H1 (cell line): Measurements from ENCODE around the gene ATXN7. TPM values are rescaled to one million over a fixed set of nuclear protein-coding genes. Genes with fewer than 3 reads are reported as not detected.
A peak's percentile ranks its signal among the peaks of the same experiment; 100 is the strongest.

ENCODE experiments used
- ATF3 ChIP-seq: IDR thresholded peaks from 2 replicates; pipeline ENCODE4 v1.6.1; 2011; ENCODE audit warnings: low read depth, mild to moderate bottlenecking, low read length; ENCODE audit not compliant: insufficient read depth
- BCL11A ChIP-seq, 2 experiments: IDR thresholded peaks; one replicate each; pipeline ENCODE4 v1.6.1; 2011; ENCODE audit warnings: low read depth in 2 of 2, low read length in 2 of 2, mild to moderate bottlenecking in 2 of 2
- CBX8 ChIP-seq: fragments of 300-800, 300-1000 bp; sonication (generic); IDR thresholded peaks from 2 replicates; pipeline ENCODE4 v1.7.1; 2016; ENCODE audit warnings: low read depth, low read length, borderline replicate concordance
- CEBPB ChIP-seq: IDR thresholded peaks from 2 replicates; pipeline ENCODE4 v1.6.1; 2012; ENCODE audit warnings: low read depth, low read length
- CREB1 ChIP-seq: IDR thresholded peaks from 2 replicates; pipeline ENCODE4 v1.6.1; 2012; ENCODE audit warnings: inconsistent platforms
- E2F6 ChIP-seq: IDR thresholded peaks from 2 replicates; pipeline ENCODE4 v1.6.1; 2012; ENCODE audit warnings: inconsistent platforms
- EP300 ChIP-seq, 2 experiments: IDR thresholded peaks; 1 replicate in 1 of 2; 2 replicates in 1 of 2; pipeline ENCODE4 v1.6.1; 2011 to 2012; ENCODE audit warnings: low read depth in 2 of 2, low read length in 2 of 2, mild to moderate bottlenecking in 2 of 2, borderline replicate concordance in 1 of 2, inconsistent platforms in 1 of 2, moderate library complexity in 1 of 2
- FOSL1 ChIP-seq: IDR thresholded peaks from 2 replicates; pipeline ENCODE4 v1.6.1; 2011; ENCODE audit warnings: mild to moderate bottlenecking, low read depth, low read length, moderate library complexity; ENCODE audit not compliant: insufficient read depth
- GTF2F1 ChIP-seq: IDR thresholded peaks from 2 replicates; pipeline ENCODE4 v1.6.1; 2012; ENCODE audit warnings: low read depth, low read length, improper control_type of control experiment, borderline replicate concordance
- HDAC2 ChIP-seq, 2 experiments: fragments of 300-600 bp in 1 of 2; sonication (generic) in 1 of 2; IDR thresholded peaks; 2 replicates each; pipeline ENCODE4 v1.6.1; 2011 to 2012; ENCODE audit warnings: low read depth in 2 of 2, low read length in 2 of 2, mild to moderate bottlenecking in 2 of 2, moderate library complexity in 2 of 2, borderline replicate concordance in 1 of 2, inconsistent platforms in 1 of 2
- JUN ChIP-seq: IDR thresholded peaks from 2 replicates; pipeline ENCODE4 v1.6.1; 2011; ENCODE audit warnings: low read depth, mild to moderate bottlenecking, improper control_type of control experiment, low read length
- JUND ChIP-seq: IDR thresholded peaks from 2 replicates; pipeline ENCODE4 v1.6.1; 2011; ENCODE audit warnings: mild to moderate bottlenecking, improper control_type of control experiment, low read length
- MAFK ChIP-seq: IDR thresholded peaks from 2 replicates; pipeline ENCODE4 v1.6.1; 2012; ENCODE audit warnings: low read depth, mild to moderate bottlenecking, improper control_type of control experiment, low read length
- NANOG ChIP-seq: IDR thresholded peaks from 2 replicates; pipeline ENCODE4 v1.6.1; 2011; ENCODE audit warnings: low read length, low read depth, mild to moderate bottlenecking, inconsistent platforms; ENCODE audit not compliant: insufficient read depth, poor library complexity, severe bottlenecking
- NRF1 ChIP-seq: IDR thresholded peaks from 2 replicates; pipeline ENCODE4 v1.6.1; 2011; ENCODE audit warnings: mild to moderate bottlenecking, low read depth, low read length, improper control_type of control experiment
- PHF8 ChIP-seq: fragments of 200-600 bp; sonication (generic); conservative IDR thresholded peaks from 2 replicates; pipeline ENCODE4 v1.7.1; 2012; ENCODE audit warnings: low read depth, mild to moderate bottlenecking, inconsistent platforms, low read length, moderate library complexity
- RFX5 ChIP-seq: IDR thresholded peaks from 2 replicates; pipeline ENCODE4 v1.6.1; 2011; ENCODE audit warnings: low read depth, low read length, improper control_type of control experiment, borderline replicate concordance
- RNF2 ChIP-seq: fragments of 200-900, 300-1000 bp; sonication (generic); IDR thresholded peaks from 2 replicates; pipeline ENCODE4 v1.7.1; 2016; ENCODE audit warnings: borderline replicate concordance, low read depth, mild to moderate bottlenecking, antibody characterized with exemption, low read length; ENCODE audit not compliant: poor library complexity, severe bottlenecking; ENCODE audit errors: missing control alignments
- SIRT6 ChIP-seq: IDR thresholded peaks from one replicate; pipeline ENCODE4 v1.7.1; 2012; ENCODE audit warnings: low read length, inconsistent platforms
- SP2 ChIP-seq: IDR thresholded peaks from 2 replicates; pipeline ENCODE4 v1.6.1; 2012; ENCODE audit warnings: mild to moderate bottlenecking, low read length, inconsistent platforms
- TAF1 ChIP-seq: IDR thresholded peaks from 2 replicates; pipeline ENCODE4 v1.6.1; 2011; ENCODE audit warnings: mild to moderate bottlenecking, low read depth, low read length
- YY1 ChIP-seq: IDR thresholded peaks from 2 replicates; pipeline ENCODE4 v1.6.1; 2011; ENCODE audit warnings: low read depth, mild to moderate bottlenecking, low read length
- polyA plus RNA-seq, 7 experiments: library from polyadenylated mRNA; depleted of rRNA in 3 of 7; stranded (reverse) in 5 of 7; unstranded in 2 of 7; fragments of >200 nt in 5 of 7; fragments of 200-250 nt in 2 of 7; gene quantifications; 1 replicate in 5 of 7; 2 replicates in 1 of 7; 4 replicates in 1 of 7; pipeline versions ENCODE4 v1.2.1 to v1.2.3, GENCODE V29; 2011 to 2013; ENCODE audit warnings: missing spikeins in 2 of 7, mixed read lengths in 2 of 7
- total RNA-seq: library from RNA; stranded (reverse); fragmentation: NEBNext Ultra II Directional; extraction: Animal tissue kit (Norgen Biotek cat#: 25700); gene quantifications from 2 replicates; pipeline ENCODE4 v1.2.1, GENCODE V29; 2021

Gene ATXN7
- total and polyA plus RNA-seq, 2 of the 8 experiments (the other 6 are each of a cell fraction or from before 2014, with no cell fraction given), result 15.5 to 16.8 TPM

GRCh38 chr3:63911873-63912767 is 48.5 kb downstream of the ATXN7 start, which contains the start of gene SCAANT1 (continued):
- TF ChIP-seq GTF2F1 (no peak), JUN (no peak), EP300 (IDR thresholded peaks at IDR 0.05; ENCODE audit: borderline replicate concordance in 1 of 2, low read depth in 2 of 2, low read length in 2 of 2) (0 out of 3 replicates have a peak, but pooled peaks of 1 of the 2 experiments have one; percentile 14), ATF3 (no peak), PHF8 (peak; percentile 71), NRF1 (no peak), SP2 (no peak), CREB1 (peak; percentile 63; the same call in 1 of the 2 replicates), JUND (peak; percentile 36; the same call in 1 of the 2 replicates), TAF1 (peak; percentile 52; the same call in 1 of the 2 replicates), RNF2 (no peak), E2F6 (no peak), MAFK (no peak), RFX5 (no peak), HDAC2 (IDR thresholded peaks at IDR 0.05; ENCODE audit: borderline replicate concordance in 1 of 2, low read depth in 2 of 2, low read length in 2 of 2) (peak in 1 of 2 experiments; percentile 81; a peak in 2 of 4 replicates), YY1 (no peak), FOSL1 (no peak), NANOG (no peak), SIRT6 (no peak), CEBPB (no peak), BCL11A (IDR thresholded peaks at IDR 0.05; ENCODE audit: low read depth in 2 of 2, low read length in 2 of 2) (no peak), CBX8 (no peak)
